Hepatocyte (in vitro differentiated cells): ENCODE data around the gene COL15A1. TPM values are rescaled to one million over a fixed set of nuclear protein-coding genes. Genes with fewer than 3 reads are reported as not detected.
A peak's percentile ranks its signal among the peaks of the same experiment; 100 is the strongest.

Experiments
- DNase-seq: peaks from one replicate; pipeline ENCODE4 v3.0.0-alpha.2; 2016; ENCODE audit warnings: low spot score
- H2AFZ ChIP-seq: fragments of 200-600 bp; sonication (generic); 2 replicates; pipeline ENCODE4 v1.6.0; 2016; ENCODE audit warnings: antibody characterized with exemption, mild to moderate bottlenecking
- H3K27ac ChIP-seq: fragments of 200-600 bp; sonication (generic); 2 replicates; pipeline ENCODE4 v1.5.1; 2016; ENCODE audit warnings: mild to moderate bottlenecking
- H3K27me3 ChIP-seq: fragments of 200-600 bp; sonication (generic); 2 replicates; pipeline ENCODE4 v1.6.1; 2016
- H3K36me3 ChIP-seq: fragments of 200-600 bp; sonication (generic); replicated peaks from 2 replicates; pipeline ENCODE4 v1.5.1; 2016; ENCODE audit warnings: low read depth; ENCODE audit not compliant: insufficient read depth
- H3K4me1 ChIP-seq: fragments of 200-600 bp; sonication (generic); 2 replicates; pipeline ENCODE4 v1.5.1; 2016; ENCODE audit warnings: mild to moderate bottlenecking, moderate library complexity; ENCODE audit not compliant: insufficient read depth
- H3K4me2 ChIP-seq: fragments of 200-600 bp; sonication (generic); 2 replicates; pipeline ENCODE4 v1.6.0; 2016
- H3K4me3 ChIP-seq: fragments of 200-600 bp; sonication (generic); 2 replicates; pipeline ENCODE4 v1.5.1; 2016; ENCODE audit warnings: mild to moderate bottlenecking
- H3K79me2 ChIP-seq: fragments of 200-600 bp; sonication (generic); 2 replicates; pipeline ENCODE4 v1.6.0; 2017; ENCODE audit warnings: mild to moderate bottlenecking
- H3K9me2 ChIP-seq: fragments of 200-600 bp; sonication (generic); replicated peaks from 2 replicates; pipeline ENCODE4 v1.6.0; 2017; ENCODE audit warnings: mild to moderate bottlenecking; ENCODE audit not compliant: insufficient read depth
- H3K9me3 ChIP-seq: fragments of 200-600 bp; sonication (generic); 2 replicates; pipeline ENCODE4 v1.5.1; 2016; ENCODE audit warnings: low read depth, mild to moderate bottlenecking
- H4K20me1 ChIP-seq: fragments of 200-600 bp; sonication (generic); 2 replicates; pipeline ENCODE4 v1.6.0; 2016; ENCODE audit warnings: mild to moderate bottlenecking; ENCODE audit not compliant: insufficient read depth, poor library complexity, severe bottlenecking
- CTCF ChIP-seq: fragments of 200-600 bp; sonication (generic); IDR thresholded peaks from 2 replicates; pipeline ENCODE4 v1.5.1; 2016; ENCODE audit warnings: antibody characterized with exemption, mild to moderate bottlenecking; ENCODE audit not compliant: poor library complexity
- EZH2 ChIP-seq: fragments of 200-600 bp; sonication (generic); IDR thresholded peaks from 2 replicates; pipeline ENCODE4 v1.6.1; 2016; ENCODE audit warnings: antibody characterized with exemption, mild to moderate bottlenecking, borderline replicate concordance
- EZH2phosphoT487 ChIP-seq: fragments of 200-600 bp; sonication (generic); IDR thresholded peaks from one replicate; pipeline ENCODE4 v1.6.1; 2018; ENCODE audit warnings: antibody characterized with exemption, mild to moderate bottlenecking, low read depth, moderate library complexity; ENCODE audit not compliant: unreplicated experiment, severe bottlenecking
- WGBS: methylation state at CpG from one replicate; pipeline ENCODE4 v1.1.6; 2016; ENCODE audit warnings: low lambda C conversion rate; ENCODE audit errors: missing lambda C conversion rate; 5-methylcytosine and 5-hydroxymethylcytosine counted together
- polyA plus RNA-seq: library from polyadenylated mRNA; unstranded; fragments of >200 nt; fragmentation: Nextera tagmentation; extraction: Ambion mirVana; gene quantifications from 2 replicates; pipeline ENCODE4 v1.2.1, GENCODE V29; 2016
- total RNA-seq: library from RNA; depleted of rRNA; stranded (reverse); fragments of >200 nt; gene quantifications from 2 replicates; pipeline ENCODE4 v1.2.3, GENCODE V29; 2014

The COL15A1 gene
- total and polyA plus RNA-seq, 2 experiments from 2014 or later: 97.6 to 106 TPM

- Histone ChIP-seq H3K4me1 (no peaks in the 10 kb centered on the region), H4K20me1 (no peaks in the 10 kb centered on the region), H3K36me3 (no peaks in the 10 kb centered on the region), H3K27me3 (no peaks in the 10 kb centered on the region), H3K9me3 (no peaks in the 10 kb centered on the region), H3K79me2 (no peaks in the 10 kb centered on the region), H3K4me3 (no peak overlapping the region), H3K4me2 (no peak overlapping the region), H3K27ac (peak overlapping the region; percentile 47), H3K9me2 (no peaks in the 10 kb centered on the region), H2AFZ (no peak overlapping the region)
- WGBS: 75% methylated on average over 13 of the region's 13 CpGs
- no peak for TF ChIP-seq EZH2
- no peak for TF ChIP-seq CTCF
- no peak for TF ChIP-seq EZH2phosphoT487
- peak; percentile 71 for DNase-seq
Observed at GRCh38 chr9:98989036-98990000, 45.6 kb downstream of the COL15A1 start.

GRCh38 chr9:98990181-98990870, 46.6 kb downstream of the COL15A1 start:
- H3K9me3 ChIP-seq: no peaks in the 10 kb centered on the region
- peak overlapping the region; percentile 47 for H3K27ac ChIP-seq
- H3K27me3 ChIP-seq: no peaks in the 10 kb centered on the region
- no peaks in the 10 kb centered on the region for H3K36me3 ChIP-seq
- no peak overlapping the region for H2AFZ ChIP-seq
- WGBS: 96% methylated on average over 8 of the region's 8 CpGs
- H4K20me1 ChIP-seq: no peaks in the 10 kb centered on the region
- H3K4me2 ChIP-seq: no peak overlapping the region
- TF ChIP-seq CTCF: no peak
- TF ChIP-seq EZH2phosphoT487: no peak
- no peak for TF ChIP-seq EZH2
- H3K4me3 ChIP-seq: no peak overlapping the region
- H3K4me1 ChIP-seq: no peaks in the 10 kb centered on the region
- H3K9me2 ChIP-seq: no peaks in the 10 kb centered on the region
- no peaks in the 10 kb centered on the region for H3K79me2 ChIP-seq
- no peak for DNase-seq

GRCh38 chr9:98992107-98992884, 48.6 kb downstream of the COL15A1 start:
- 96% methylated on average over 33 of the region's 33 CpGs for WGBS
- Histone ChIP-seq H4K20me1 (no peaks in the 10 kb centered on the region), H3K9me2 (no peaks in the 10 kb centered on the region), H3K4me3 (no peak overlapping the region), H3K4me2 (no peak overlapping the region), H3K36me3 (no peaks in the 10 kb centered on the region), H3K27me3 (no peaks in the 10 kb centered on the region), H3K9me3 (no peaks in the 10 kb centered on the region), H3K4me1 (peaks cover 2% of the 10 kb centered on the region), H3K79me2 (no peaks in the 10 kb centered on the region), H3K27ac (no peak overlapping the region), H2AFZ (no peak overlapping the region)
- no peak for DNase-seq
- TF ChIP-seq EZH2 (no peak), CTCF (no peak), EZH2phosphoT487 (no peak)
